Thoracic aorta (tissue), 2 donors: ENCODE measurements around the gene C1orf122. TPM values are rescaled to one million over a fixed set of nuclear protein-coding genes. Genes with fewer than 3 reads are reported as not detected.

ENCODE experiments used
- ATAC-seq: fragments of 150-250 bp; one replicate; pipeline ENCODE4 v1.8.0; 2017; ENCODE audit warnings: low read depth; ENCODE audit not compliant: insufficient number of reproducible peaks, low FRiP score
- DNase-seq: peaks from one replicate; pipeline ENCODE4 v3.0.0-alpha.2; 2020; ENCODE audit warnings: low spot score
- H3K27ac ChIP-seq, 2 donors: fragments of 200-600 bp; sonication (generic); 1 replicate in 1 of 2; 2 replicates in 1 of 2; pipeline ENCODE4 v1.5.1; 2016; ENCODE audit warnings: mild to moderate bottlenecking in 2 of 2, moderate library complexity in 2 of 2
- H3K27me3 ChIP-seq: fragments of 200-600 bp; sonication (generic); replicated peaks from 2 replicates; pipeline ENCODE4 v1.6.0; 2016; ENCODE audit warnings: mild to moderate bottlenecking; ENCODE audit not compliant: insufficient read depth
- H3K36me3 ChIP-seq: fragments of 200-600 bp; sonication (generic); one replicate; pipeline ENCODE4 v1.5.1; 2016
- H3K4me1 ChIP-seq, 2 donors: fragments of 200-600 bp; sonication (generic); 1 replicate in 1 of 2; 2 replicates in 1 of 2; pipeline versions ENCODE4 v1.5.1 to v1.6.0; 2016; ENCODE audit warnings: low read depth in 2 of 2, mild to moderate bottlenecking in 1 of 2; ENCODE audit not compliant: control insufficient read depth in 1 of 2
- H3K4me3 ChIP-seq: fragments of 200-600 bp; sonication (generic); 2 replicates; pipeline ENCODE4 v1.5.1; 2016; ENCODE audit warnings: mild to moderate bottlenecking
- H3K9me3 ChIP-seq: fragments of 200-600 bp; sonication (generic); 2 replicates; pipeline ENCODE4 v1.5.1; 2016
- total RNA-seq, 2 donors: library from RNA; depleted of rRNA; stranded (reverse); fragments of >200 nt; gene quantifications; one replicate each; pipeline versions ENCODE4 v1.1.0 to v1.2.3, GENCODE V29; 2016
- TF ChIP-seq, protein P1 (sequence below): fragments of 200-600 bp; sonication (generic); IDR thresholded peaks from one replicate; pipeline ENCODE4 v1.5.1; 2019; ENCODE audit warnings: antibody characterized with exemption

Gene C1orf122
- total RNA-seq, 2 donors from 2014 or later, result 33.9 to 96.0 TPM

DNA sequence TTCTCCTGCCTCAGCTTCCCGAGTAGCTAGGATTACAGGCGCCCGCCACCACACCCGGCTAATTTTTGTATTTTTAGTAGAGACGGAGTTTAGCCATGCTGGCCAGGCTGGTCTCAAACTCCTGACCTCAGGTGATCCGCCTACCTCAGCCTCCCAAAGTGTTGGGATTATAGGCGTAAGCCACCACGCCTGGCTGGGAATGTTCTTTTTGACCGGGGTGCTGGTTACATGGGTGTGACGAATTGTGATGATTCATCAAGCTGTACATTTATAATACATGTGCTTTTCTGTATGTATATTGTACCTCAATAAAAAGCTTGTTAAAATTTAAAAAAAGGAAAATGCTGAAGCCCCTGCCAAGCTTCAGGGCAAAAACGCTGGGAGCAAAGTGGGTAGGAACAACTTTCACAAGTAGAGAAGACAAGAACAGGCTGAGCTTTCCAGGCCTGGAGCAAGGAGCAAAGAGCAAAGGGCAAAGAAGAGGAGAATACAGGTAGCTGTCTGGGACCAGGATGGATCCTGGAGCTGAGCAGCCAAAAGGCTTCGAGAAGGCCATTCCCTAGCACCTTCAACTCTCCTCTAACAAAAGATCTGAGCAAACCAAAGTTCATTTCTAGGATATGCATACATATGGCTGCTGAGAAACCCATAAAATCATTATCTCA, 21.0 kb downstream of the C1orf122 start:
- H3K4me1 ChIP-seq, result no peaks in the 10 kb centered on the region
- DNase-seq (no peak), ATAC-seq (no peak)
- H3K4me3 ChIP-seq, result no peak overlapping the region
- H3K9me3 ChIP-seq, result no peaks in the 10 kb centered on the region
- H3K27ac ChIP-seq, result no peak overlapping the region
- no peaks in the 10 kb centered on the region for H3K27me3 ChIP-seq
- H3K36me3 ChIP-seq, result peaks cover 35% of the 10 kb centered on the region
- TF ChIP-seq, protein P1, sequence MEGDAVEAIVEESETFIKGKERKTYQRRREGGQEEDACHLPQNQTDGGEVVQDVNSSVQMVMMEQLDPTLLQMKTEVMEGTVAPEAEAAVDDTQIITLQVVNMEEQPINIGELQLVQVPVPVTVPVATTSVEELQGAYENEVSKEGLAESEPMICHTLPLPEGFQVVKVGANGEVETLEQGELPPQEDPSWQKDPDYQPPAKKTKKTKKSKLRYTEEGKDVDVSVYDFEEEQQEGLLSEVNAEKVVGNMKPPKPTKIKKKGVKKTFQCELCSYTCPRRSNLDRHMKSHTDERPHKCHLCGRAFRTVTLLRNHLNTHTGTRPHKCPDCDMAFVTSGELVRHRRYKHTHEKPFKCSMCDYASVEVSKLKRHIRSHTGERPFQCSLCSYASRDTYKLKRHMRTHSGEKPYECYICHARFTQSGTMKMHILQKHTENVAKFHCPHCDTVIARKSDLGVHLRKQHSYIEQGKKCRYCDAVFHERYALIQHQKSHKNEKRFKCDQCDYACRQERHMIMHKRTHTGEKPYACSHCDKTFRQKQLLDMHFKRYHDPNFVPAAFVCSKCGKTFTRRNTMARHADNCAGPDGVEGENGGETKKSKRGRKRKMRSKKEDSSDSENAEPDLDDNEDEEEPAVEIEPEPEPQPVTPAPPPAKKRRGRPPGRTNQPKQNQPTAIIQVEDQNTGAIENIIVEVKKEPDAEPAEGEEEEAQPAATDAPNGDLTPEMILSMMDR, result no peak

DNA sequence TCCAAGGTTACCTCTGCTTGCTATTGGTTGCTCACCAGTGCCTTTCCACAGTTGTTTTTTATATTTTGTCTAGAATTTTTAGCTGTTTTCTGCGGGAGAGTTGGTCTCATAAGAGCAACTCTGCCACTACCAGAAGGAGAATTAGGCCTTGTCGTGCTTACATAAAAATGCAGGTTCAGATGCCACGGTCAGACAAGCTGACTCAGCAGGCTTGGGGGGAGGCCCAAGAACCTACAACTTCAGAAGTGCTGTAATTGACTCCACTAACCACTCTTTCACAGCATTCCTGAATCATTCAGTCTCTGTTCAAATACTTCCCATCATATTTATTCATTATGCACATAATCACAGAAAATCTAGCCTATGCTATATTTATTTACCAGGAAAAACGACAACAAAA, 23.5 kb downstream of the C1orf122 start:
- peaks cover 47% of the 10 kb centered on the region for H3K36me3 ChIP-seq

DNA sequence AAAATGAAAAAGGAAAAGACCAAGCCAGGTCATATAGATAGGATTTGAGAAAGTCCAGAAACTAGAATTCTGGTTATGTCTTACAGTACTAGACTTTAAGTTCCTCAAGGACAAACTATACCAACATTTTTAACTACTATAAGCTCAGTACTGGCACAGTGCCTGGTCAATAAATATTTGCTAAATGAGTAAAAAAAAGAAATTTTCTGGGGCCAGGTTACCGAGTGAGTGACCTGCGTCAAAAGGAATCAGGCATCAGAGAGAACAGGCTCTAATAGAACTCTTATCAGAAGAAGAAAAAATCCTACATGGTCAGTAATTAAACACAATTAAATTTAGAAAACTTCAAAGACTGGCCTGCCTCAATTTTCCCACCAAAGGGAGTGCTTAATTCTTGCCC, 24.2 kb downstream of the C1orf122 start:
- DNase-seq (no peak), ATAC-seq (peak; percentile 43)
- Histone ChIP-seq H3K36me3 (peaks cover 49% of the 10 kb centered on the region), H3K9me3 (no peaks in the 10 kb centered on the region), H3K27ac (no peak overlapping the region), H3K4me1 (no peaks in the 10 kb centered on the region), H3K4me3 (no peak overlapping the region), H3K27me3 (no peaks in the 10 kb centered on the region)
- TF ChIP-seq, protein P1, result no peak

More for the DNA sequence above, 23.5 kb downstream of the C1orf122 start:
- no peak overlapping the region for H3K4me3 ChIP-seq
- TF ChIP-seq, protein P1, result no peak
- H3K27ac ChIP-seq, result no peak overlapping the region
- ATAC-seq (no peak), DNase-seq (no peak)
- H3K27me3 ChIP-seq, result no peaks in the 10 kb centered on the region
- H3K4me1 ChIP-seq, result no peaks in the 10 kb centered on the region
- H3K9me3 ChIP-seq, result no peaks in the 10 kb centered on the region

DNA sequence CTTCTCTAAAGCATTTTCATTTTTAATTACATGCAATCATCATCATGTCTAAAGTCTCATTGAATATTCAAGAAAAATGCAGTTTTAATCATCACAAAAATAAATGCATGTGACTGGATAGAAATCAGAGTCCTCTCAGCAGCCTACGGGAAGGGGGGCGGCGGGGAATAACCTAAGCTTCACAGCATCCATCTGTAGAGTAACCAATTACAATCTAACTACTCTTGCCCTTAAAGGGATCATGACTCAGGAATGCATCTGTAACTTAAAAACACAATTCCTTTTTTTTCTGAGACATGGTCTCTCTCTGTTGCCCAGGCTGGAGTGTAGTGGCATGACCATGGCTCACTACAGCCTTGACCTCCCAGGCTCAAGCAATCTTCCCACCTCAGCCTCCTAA, 29.2 kb downstream of the C1orf122 start:
- no peaks in the 10 kb centered on the region for H3K9me3 ChIP-seq
- no peaks in the 10 kb centered on the region for H3K27me3 ChIP-seq
- no peaks in the 10 kb centered on the region for H3K4me1 ChIP-seq
- peaks cover 55% of the 10 kb centered on the region for H3K36me3 ChIP-seq
- ATAC-seq (no peak), DNase-seq (no peak)
- TF ChIP-seq, protein P1, result no peak
- H3K4me3 ChIP-seq, result no peak overlapping the region
- H3K27ac ChIP-seq, result no peak overlapping the region

DNA sequence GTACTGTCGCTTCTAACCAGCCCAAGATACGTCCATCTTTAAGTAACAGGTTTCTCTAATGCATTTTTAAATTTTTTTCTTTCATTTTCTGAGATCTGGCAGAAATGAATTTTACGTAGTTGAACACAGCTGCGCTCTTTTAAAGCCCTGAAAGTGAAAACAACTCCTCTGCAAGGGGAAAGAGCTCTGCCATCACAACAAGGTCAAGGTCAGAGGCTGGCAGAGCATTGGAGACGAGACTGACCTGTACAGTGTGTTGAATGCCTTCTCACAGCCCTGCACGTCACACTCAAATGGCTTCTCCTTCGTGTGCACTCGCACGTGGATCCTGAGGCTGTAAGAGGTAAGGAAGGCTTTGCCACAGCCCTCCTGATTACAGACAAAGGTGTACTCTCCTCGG, 32.1 kb downstream of the C1orf122 start:
- Histone ChIP-seq H3K9me3 (no peaks in the 10 kb centered on the region), H3K4me3 (no peak overlapping the region), H3K27me3 (no peaks in the 10 kb centered on the region), H3K4me1 (no peaks in the 10 kb centered on the region), H3K27ac (no peak overlapping the region), H3K36me3 (peaks cover 35% of the 10 kb centered on the region)
- TF ChIP-seq, protein P1, result no peak
- DNase-seq (no peak), ATAC-seq (no peak)
